Panc1 (cell line): Measurements from ENCODE around the gene CMTM4.

Experiments
- POLR2AphosphoS5 ChIP-seq: IDR thresholded peaks from 2 replicates; pipeline ENCODE4 v1.6.1; 2012; ENCODE audit warnings: mild to moderate bottlenecking, low read depth, low read length, moderate library complexity
- SIN3A ChIP-seq: IDR thresholded peaks from 2 replicates; pipeline ENCODE4 v1.6.1; 2012; ENCODE audit warnings: low read depth, mild to moderate bottlenecking, low read length, moderate library complexity, borderline replicate concordance; ENCODE audit not compliant: insufficient read depth

DNA sequence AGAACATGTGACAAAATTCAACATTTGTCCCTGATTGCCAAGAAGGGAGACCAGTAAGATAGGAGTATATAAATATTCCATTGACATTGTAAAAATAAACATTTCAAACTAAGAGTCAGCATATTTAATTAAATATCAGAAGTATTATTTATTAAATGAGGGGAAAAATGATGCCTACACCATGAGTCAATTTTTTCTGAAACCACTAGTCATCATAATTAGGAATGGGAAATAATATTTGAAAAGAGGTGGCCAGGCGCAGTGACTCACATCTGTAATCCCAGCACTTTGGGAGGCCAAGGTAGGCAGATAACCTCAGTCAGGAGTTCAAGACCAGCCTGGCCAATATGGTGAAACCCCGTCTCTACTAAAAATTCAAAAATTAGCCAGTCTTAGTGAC, 128.2 kb downstream of the CMTM4 start:
- TF ChIP-seq SIN3A (no peak), POLR2AphosphoS5 (no peak)
